ENCODE data around the gene MGLL. TPM values are rescaled to one million over a fixed set of nuclear protein-coding genes. Genes with fewer than 3 reads are reported as not detected.
A peak's percentile ranks its signal among the peaks of the same experiment; 100 is the strongest.

MGLL gene
- total and polyA plus RNA-seq, 9 of the 15 experiments (the other 6 are each of a cell fraction or from before 2014, with no cell fraction given) = 0.12 to 0.32 (median 0.18) TPM; not detected in 6

DNA sequence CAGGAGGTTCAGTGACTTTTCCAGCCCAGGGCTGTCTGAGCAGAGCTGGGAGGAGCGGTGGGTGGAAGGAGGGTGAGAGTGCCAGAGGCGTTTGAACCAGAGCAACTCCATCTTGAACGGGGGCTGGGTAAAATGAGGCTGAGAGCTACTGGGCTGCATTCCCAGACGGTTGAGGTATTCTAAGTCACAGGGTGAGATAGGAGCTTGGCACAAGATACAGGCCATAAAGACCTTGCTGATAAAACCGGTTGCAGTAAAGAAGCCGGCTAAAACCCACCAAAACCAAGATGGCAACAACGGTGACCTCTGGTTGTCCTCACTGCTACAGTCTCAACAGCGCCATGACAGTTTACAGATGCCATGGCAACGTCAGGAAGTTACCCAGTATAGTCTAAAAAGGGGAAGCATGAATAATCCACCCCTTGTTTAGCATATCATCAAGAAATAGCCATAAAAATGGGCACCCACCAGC lies 89.4 kb downstream of the MGLL start (continued):
- TF ChIP-seq, protein P1, sequence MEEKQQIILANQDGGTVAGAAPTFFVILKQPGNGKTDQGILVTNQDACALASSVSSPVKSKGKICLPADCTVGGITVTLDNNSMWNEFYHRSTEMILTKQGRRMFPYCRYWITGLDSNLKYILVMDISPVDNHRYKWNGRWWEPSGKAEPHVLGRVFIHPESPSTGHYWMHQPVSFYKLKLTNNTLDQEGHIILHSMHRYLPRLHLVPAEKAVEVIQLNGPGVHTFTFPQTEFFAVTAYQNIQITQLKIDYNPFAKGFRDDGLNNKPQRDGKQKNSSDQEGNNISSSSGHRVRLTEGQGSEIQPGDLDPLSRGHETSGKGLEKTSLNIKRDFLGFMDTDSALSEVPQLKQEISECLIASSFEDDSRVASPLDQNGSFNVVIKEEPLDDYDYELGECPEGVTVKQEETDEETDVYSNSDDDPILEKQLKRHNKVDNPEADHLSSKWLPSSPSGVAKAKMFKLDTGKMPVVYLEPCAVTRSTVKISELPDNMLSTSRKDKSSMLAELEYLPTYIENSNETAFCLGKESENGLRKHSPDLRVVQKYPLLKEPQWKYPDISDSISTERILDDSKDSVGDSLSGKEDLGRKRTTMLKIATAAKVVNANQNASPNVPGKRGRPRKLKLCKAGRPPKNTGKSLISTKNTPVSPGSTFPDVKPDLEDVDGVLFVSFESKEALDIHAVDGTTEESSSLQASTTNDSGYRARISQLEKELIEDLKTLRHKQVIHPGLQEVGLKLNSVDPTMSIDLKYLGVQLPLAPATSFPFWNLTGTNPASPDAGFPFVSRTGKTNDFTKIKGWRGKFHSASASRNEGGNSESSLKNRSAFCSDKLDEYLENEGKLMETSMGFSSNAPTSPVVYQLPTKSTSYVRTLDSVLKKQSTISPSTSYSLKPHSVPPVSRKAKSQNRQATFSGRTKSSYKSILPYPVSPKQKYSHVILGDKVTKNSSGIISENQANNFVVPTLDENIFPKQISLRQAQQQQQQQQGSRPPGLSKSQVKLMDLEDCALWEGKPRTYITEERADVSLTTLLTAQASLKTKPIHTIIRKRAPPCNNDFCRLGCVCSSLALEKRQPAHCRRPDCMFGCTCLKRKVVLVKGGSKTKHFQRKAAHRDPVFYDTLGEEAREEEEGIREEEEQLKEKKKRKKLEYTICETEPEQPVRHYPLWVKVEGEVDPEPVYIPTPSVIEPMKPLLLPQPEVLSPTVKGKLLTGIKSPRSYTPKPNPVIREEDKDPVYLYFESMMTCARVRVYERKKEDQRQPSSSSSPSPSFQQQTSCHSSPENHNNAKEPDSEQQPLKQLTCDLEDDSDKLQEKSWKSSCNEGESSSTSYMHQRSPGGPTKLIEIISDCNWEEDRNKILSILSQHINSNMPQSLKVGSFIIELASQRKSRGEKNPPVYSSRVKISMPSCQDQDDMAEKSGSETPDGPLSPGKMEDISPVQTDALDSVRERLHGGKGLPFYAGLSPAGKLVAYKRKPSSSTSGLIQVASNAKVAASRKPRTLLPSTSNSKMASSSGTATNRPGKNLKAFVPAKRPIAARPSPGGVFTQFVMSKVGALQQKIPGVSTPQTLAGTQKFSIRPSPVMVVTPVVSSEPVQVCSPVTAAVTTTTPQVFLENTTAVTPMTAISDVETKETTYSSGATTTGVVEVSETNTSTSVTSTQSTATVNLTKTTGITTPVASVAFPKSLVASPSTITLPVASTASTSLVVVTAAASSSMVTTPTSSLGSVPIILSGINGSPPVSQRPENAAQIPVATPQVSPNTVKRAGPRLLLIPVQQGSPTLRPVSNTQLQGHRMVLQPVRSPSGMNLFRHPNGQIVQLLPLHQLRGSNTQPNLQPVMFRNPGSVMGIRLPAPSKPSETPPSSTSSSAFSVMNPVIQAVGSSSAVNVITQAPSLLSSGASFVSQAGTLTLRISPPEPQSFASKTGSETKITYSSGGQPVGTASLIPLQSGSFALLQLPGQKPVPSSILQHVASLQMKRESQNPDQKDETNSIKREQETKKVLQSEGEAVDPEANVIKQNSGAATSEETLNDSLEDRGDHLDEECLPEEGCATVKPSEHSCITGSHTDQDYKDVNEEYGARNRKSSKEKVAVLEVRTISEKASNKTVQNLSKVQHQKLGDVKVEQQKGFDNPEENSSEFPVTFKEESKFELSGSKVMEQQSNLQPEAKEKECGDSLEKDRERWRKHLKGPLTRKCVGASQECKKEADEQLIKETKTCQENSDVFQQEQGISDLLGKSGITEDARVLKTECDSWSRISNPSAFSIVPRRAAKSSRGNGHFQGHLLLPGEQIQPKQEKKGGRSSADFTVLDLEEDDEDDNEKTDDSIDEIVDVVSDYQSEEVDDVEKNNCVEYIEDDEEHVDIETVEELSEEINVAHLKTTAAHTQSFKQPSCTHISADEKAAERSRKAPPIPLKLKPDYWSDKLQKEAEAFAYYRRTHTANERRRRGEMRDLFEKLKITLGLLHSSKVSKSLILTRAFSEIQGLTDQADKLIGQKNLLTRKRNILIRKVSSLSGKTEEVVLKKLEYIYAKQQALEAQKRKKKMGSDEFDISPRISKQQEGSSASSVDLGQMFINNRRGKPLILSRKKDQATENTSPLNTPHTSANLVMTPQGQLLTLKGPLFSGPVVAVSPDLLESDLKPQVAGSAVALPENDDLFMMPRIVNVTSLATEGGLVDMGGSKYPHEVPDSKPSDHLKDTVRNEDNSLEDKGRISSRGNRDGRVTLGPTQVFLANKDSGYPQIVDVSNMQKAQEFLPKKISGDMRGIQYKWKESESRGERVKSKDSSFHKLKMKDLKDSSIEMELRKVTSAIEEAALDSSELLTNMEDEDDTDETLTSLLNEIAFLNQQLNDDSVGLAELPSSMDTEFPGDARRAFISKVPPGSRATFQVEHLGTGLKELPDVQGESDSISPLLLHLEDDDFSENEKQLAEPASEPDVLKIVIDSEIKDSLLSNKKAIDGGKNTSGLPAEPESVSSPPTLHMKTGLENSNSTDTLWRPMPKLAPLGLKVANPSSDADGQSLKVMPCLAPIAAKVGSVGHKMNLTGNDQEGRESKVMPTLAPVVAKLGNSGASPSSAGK (IDR thresholded peaks at IDR 0.05) = no peak
- TF ChIP-seq BACH1 (tag; IDR thresholded peaks at IDR 0.05) (peak; percentile 87), ZNF354B (CRISPR knock-in tag; IDR thresholded peaks at IDR 0.05) (peak; percentile 64; the same call in 1 of the 2 replicates), L3MBTL2 (IDR thresholded peaks at IDR 0.05) (no peak), TBP (optimal IDR thresholded peaks at IDR 0.05; ENCODE audit: low read depth, low read length) (no peak), GATAD2B (IDR thresholded peaks at IDR 0.05; ENCODE audit: borderline replicate concordance) (no peak), MAFG (tag; conservative IDR thresholded peaks at IDR 0.05) (peak; percentile 44; the same call in 1 of the 2 replicates), FOXA1 (IDR thresholded peaks at IDR 0.05; ENCODE audit: borderline replicate concordance) (no peak), TAL1 (IDR thresholded peaks at IDR 0.05) (no peak), SREBF1 (IDR thresholded peaks at IDR 0.05; ENCODE audit: borderline replicate concordance, low read depth, low read length) (no peak), TEAD1 (CRISPR knock-in tag; IDR thresholded peaks at IDR 0.05) (peak in 1 of 2 experiments; percentile 77; a peak in 2 of 4 replicates), ZKSCAN8 (CRISPR knock-in tag; IDR thresholded peaks at IDR 0.05) (peak; percentile 95)
- TF ChIP-seq, protein P2, sequence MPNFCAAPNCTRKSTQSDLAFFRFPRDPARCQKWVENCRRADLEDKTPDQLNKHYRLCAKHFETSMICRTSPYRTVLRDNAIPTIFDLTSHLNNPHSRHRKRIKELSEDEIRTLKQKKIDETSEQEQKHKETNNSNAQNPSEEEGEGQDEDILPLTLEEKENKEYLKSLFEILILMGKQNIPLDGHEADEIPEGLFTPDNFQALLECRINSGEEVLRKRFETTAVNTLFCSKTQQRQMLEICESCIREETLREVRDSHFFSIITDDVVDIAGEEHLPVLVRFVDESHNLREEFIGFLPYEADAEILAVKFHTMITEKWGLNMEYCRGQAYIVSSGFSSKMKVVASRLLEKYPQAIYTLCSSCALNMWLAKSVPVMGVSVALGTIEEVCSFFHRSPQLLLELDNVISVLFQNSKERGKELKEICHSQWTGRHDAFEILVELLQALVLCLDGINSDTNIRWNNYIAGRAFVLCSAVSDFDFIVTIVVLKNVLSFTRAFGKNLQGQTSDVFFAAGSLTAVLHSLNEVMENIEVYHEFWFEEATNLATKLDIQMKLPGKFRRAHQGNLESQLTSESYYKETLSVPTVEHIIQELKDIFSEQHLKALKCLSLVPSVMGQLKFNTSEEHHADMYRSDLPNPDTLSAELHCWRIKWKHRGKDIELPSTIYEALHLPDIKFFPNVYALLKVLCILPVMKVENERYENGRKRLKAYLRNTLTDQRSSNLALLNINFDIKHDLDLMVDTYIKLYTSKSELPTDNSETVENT (CRISPR knock-in tag; IDR thresholded peaks at IDR 0.05) = no peak
